OCI-LY7 (cell line): ENCODE measurements around the gene EIF2D. TPM values are rescaled to one million over a fixed set of nuclear protein-coding genes. Genes with fewer than 3 reads are reported as not detected.

Source experiments
- BruUV-seq: library from RNA; stranded (reverse); fragments of 400-500 nt; replicated peaks from 2 replicates; lab custom pipeline; 2021; lab: Mats Ljungman, UMichigan
- CTCF ChIA-PET: fragments of 300-600 bp; sonication (Branson Sonifier 250); formaldehyde crosslinking; loops from one replicate; lab custom pipeline; 2022; ENCODE audit warnings: antibody characterized with exemption; ENCODE audit not compliant: unreplicated experiment; lab: Charles Lee
- POLR2A ChIA-PET: fragments of 300-600 bp; sonication (Branson Sonifier 250); formaldehyde crosslinking; loops from one replicate; lab custom pipeline; 2022; ENCODE audit warnings: antibody characterized with exemption; lab: Charles Lee
- DNase-seq: peaks from one replicate; pipeline ENCODE4 v3.0.0-alpha.2; 2015; ENCODE audit warnings: low spot score
- H2AFZ ChIP-seq: fragments of 200-600 bp; sonication (generic), shearing (Covaris generic); 2 replicates; pipeline ENCODE4 v1.6.1; 2014; ENCODE audit warnings: mild to moderate bottlenecking, antibody characterized with exemption, low read length, moderate library complexity
- H3K27ac ChIP-seq: fragments of 200-600 bp; sonication (generic); 2 replicates; pipeline ENCODE4 v1.5.1; 2014; ENCODE audit warnings: mixed run types, low read depth, mild to moderate bottlenecking, moderate library complexity, low read length, inconsistent platforms; ENCODE audit not compliant: poor library complexity, severe bottlenecking
- H3K36me3 ChIP-seq: fragments of 200-600 bp; sonication (generic); 2 replicates; pipeline ENCODE4 v1.6.1; 2014; ENCODE audit warnings: mild to moderate bottlenecking, antibody characterized with exemption, low read length, moderate library complexity, mixed read lengths; ENCODE audit not compliant: insufficient read depth
- H3K4me1 ChIP-seq: fragments of 200-600 bp; sonication (generic); 2 replicates; pipeline ENCODE4 v1.5.1; 2014; ENCODE audit warnings: mild to moderate bottlenecking, low read length; ENCODE audit not compliant: insufficient read depth, poor library complexity, severe bottlenecking
- H3K4me2 ChIP-seq: fragments of 200-600 bp; sonication (generic); 2 replicates; pipeline ENCODE4 v1.6.1; 2014; ENCODE audit warnings: mild to moderate bottlenecking, low read length
- H3K4me3 ChIP-seq: fragments of 200-600 bp; sonication (generic); 2 replicates; pipeline ENCODE4 v1.5.1; 2014; ENCODE audit warnings: mild to moderate bottlenecking, low read depth, low read length; ENCODE audit not compliant: poor library complexity, severe bottlenecking
- H3K79me2 ChIP-seq: fragments of 200-600 bp; sonication (generic); 2 replicates; pipeline ENCODE4 v1.6.1; 2016; ENCODE audit warnings: low read depth, mild to moderate bottlenecking, low read length, moderate library complexity, mixed read lengths; ENCODE audit not compliant: insufficient read depth
- H3K9me2 ChIP-seq: fragments of 200-600 bp; sonication (generic); 2 replicates; pipeline ENCODE4 v1.6.1; 2016; ENCODE audit warnings: mild to moderate bottlenecking, low read length, mixed read lengths; ENCODE audit not compliant: insufficient read depth
- H3K9me3 ChIP-seq: fragments of 200-600 bp; sonication (generic); 2 replicates; pipeline ENCODE4 v1.6.1; 2014; ENCODE audit warnings: mild to moderate bottlenecking, mixed run types, low read length, mixed read lengths
- H4K20me1 ChIP-seq: fragments of 200-600 bp; sonication (generic); 2 replicates; pipeline ENCODE4 v1.6.1; 2014; ENCODE audit warnings: mild to moderate bottlenecking, antibody characterized with exemption, low read length, moderate library complexity, mixed read lengths; ENCODE audit not compliant: insufficient read depth
- CTCF ChIP-seq: fragments of 200-600 bp; sonication (generic); conservative IDR thresholded peaks from 2 replicates; pipeline ENCODE4 v1.5.1; 2014; ENCODE audit warnings: mild to moderate bottlenecking, antibody characterized with exemption, low read length, moderate library complexity, mixed read lengths
- EZH2phosphoT487 ChIP-seq: fragments of 200-600 bp; sonication (generic); IDR thresholded peaks from 2 replicates; pipeline ENCODE4 v1.6.1; 2018; ENCODE audit warnings: low read depth, borderline replicate concordance, mild to moderate bottlenecking, mixed run types, antibody characterized with exemption, low read length, moderate library complexity, mixed read lengths
- intact Hi-C: fragments of 100-400 bp; cut with micrococcal nuclease; formaldehyde crosslinking; loops from one replicate; pipeline ENCODE4 v1.10.0; 2022; ENCODE audit not compliant: unreplicated experiment
- total RNA-seq, 2 experiments: library from RNA; depleted of rRNA in 1 of 2; stranded (reverse); fragments of >200 nt in 1 of 2; shearing (Covaris generic) in 1 of 2; gene quantifications; 2 replicates each; pipeline ENCODE4 v1.2.3, GENCODE V29; 2014 to 2022

EIF2D gene
- total RNA-seq, 2 experiments from 2014 or later: 68.6 to 85.4 TPM

GRCh38 chr1:206580438-206581113 is 31.7 kb downstream of the EIF2D start:
- H3K36me3 ChIP-seq: peaks cover 17% of the 10 kb centered on the region; the same call in 1 of the 2 replicates
- peak overlapping the region; percentile 41 for H3K4me2 ChIP-seq
- no peak for DNase-seq
- ChIA-PET POLR2A (interaction anchor here (0.6 to 2.5 kb wide), 6 partner anchors 12 to 443 kb away, joined by 3 to 15 read pairs (median 5); no protein-coding TSS in a partner anchor), CTCF (interaction anchor here (0.6 to 1.2 kb wide), 4 partner anchors 25 to 110 kb away, joined by 3 to 4 read pairs (median 4); no protein-coding TSS in a partner anchor)
- no peak overlapping the region for H2AFZ ChIP-seq
- peaks cover 17% of the 10 kb centered on the region for H3K4me1 ChIP-seq
- TF ChIP-seq CTCF: no peak
- TF ChIP-seq EZH2phosphoT487: no peak
- peak overlapping the region; percentile 48 for H3K27ac ChIP-seq
- no peaks in the 10 kb centered on the region for H4K20me1 ChIP-seq
- H3K79me2 ChIP-seq: no peaks in the 10 kb centered on the region
- no TSS peak for BruUV-seq
- no peaks in the 10 kb centered on the region for H3K9me3 ChIP-seq
- no peaks in the 10 kb centered on the region for H3K9me2 ChIP-seq
- intact Hi-C loops: no loop called here
- H3K4me3 ChIP-seq: no peak overlapping the region

GRCh38 chr1:206579747-206580437 is 32.4 kb downstream of the EIF2D start:
- peak; percentile 83 for DNase-seq
- ChIA-PET POLR2A (interaction anchor here (0.6 to 2.5 kb wide), 7 partner anchors 11 to 443 kb away, joined by 3 to 15 read pairs (median 5); no protein-coding TSS in a partner anchor), CTCF (interaction anchor here (1.0 to 1.2 kb wide), 2 partner anchors 28 to 90 kb away, joined by 4 read pairs; no protein-coding TSS in a partner anchor)
- peaks cover 24% of the 10 kb centered on the region for H3K4me1 ChIP-seq
- TF ChIP-seq EZH2phosphoT487: no peak
- no peak for TF ChIP-seq CTCF
- H2AFZ ChIP-seq: no peak overlapping the region
- BruUV-seq: no TSS peak
- peak overlapping the region; percentile 48 for H3K27ac ChIP-seq
- no peaks in the 10 kb centered on the region for H3K9me2 ChIP-seq
- intact Hi-C loops: no loop called here
- peak overlapping the region; percentile 41 for H3K4me2 ChIP-seq
- H3K9me3 ChIP-seq: no peaks in the 10 kb centered on the region
- no peak overlapping the region for H3K4me3 ChIP-seq
- peaks cover 10% of the 10 kb centered on the region; the same call in 1 of the 2 replicates for H3K36me3 ChIP-seq
- H4K20me1 ChIP-seq: no peaks in the 10 kb centered on the region
- no peaks in the 10 kb centered on the region for H3K79me2 ChIP-seq
